SK-N-SH (cell line): ENCODE data around the gene CCT6A. TPM values are rescaled to one million over a fixed set of nuclear protein-coding genes. Genes with fewer than 3 reads are reported as not detected.

Experiments used
- CTCF ChIA-PET: fragments of 300-600, 350-600 bp; formaldehyde crosslinking; extraction: SDS; loops from one replicate; lab custom pipeline; 2021; lab: Yijun Ruan, JAX
- POLR2A ChIA-PET: fragments of 350-600 bp; sonication (Branson Sonifier 250); formaldehyde crosslinking; extraction: SDS; loops from one replicate; lab custom pipeline; 2020; ENCODE audit warnings: antibody characterized with exemption, inconsistent platforms; lab: Yijun Ruan, JAX
- DNase-seq: peaks from one replicate; pipeline ENCODE4 v3.0.0; 2012
- H2AFZ ChIP-seq: fragments of 200-600 bp; sonication (generic); 2 replicates; pipeline ENCODE4 v1.8.1; 2016; ENCODE audit warnings: antibody characterized with exemption, mild to moderate bottlenecking, low read depth
- H3F3A ChIP-seq: fragments of 200-600 bp; sonication (generic); replicated peaks from 2 replicates; pipeline ENCODE3; 2016; ENCODE audit warnings: antibody characterized with exemption, mild to moderate bottlenecking; ENCODE audit not compliant: insufficient read depth
- H3K27ac ChIP-seq, 2 experiments: fragments of 200-500 bp in 1 of 2; fragments of 200-600 bp in 1 of 2; sonication (Bioruptor generic) in 1 of 2; sonication (generic), shearing (Covaris generic) in 1 of 2; 2 replicates each; pipeline versions ENCODE4 v1.5.1 to v1.6.1; 2014 to 2016; ENCODE audit warnings: low read depth in 2 of 2, inconsistent platforms in 1 of 2, low read length in 1 of 2, mild to moderate bottlenecking in 1 of 2, mixed read lengths in 1 of 2
- H3K27me3 ChIP-seq: fragments of 200-600 bp; sonication (generic), shearing (Covaris generic); 2 replicates; pipeline ENCODE4 v1.6.1; 2016; ENCODE audit warnings: mixed run types; ENCODE audit not compliant: insufficient read depth
- H3K36me3 ChIP-seq, 2 experiments: fragments of 200-500 bp in 1 of 2; fragments of 200-600 bp in 1 of 2; sonication (Bioruptor generic) in 1 of 2; sonication (generic) in 1 of 2; replicated peaks in 1 of 2; 2 replicates each; pipeline versions ENCODE3 to v1.5.1; 2014 to 2016; ENCODE audit warnings: low read length in 1 of 2, mild to moderate bottlenecking in 1 of 2; ENCODE audit not compliant: insufficient read depth in 2 of 2, control insufficient read depth in 1 of 2
- H3K4me1 ChIP-seq, 2 experiments: fragments of 200-500 bp in 1 of 2; fragments of 200-600 bp in 1 of 2; sonication (Bioruptor generic) in 1 of 2; sonication (generic), shearing (Covaris generic) in 1 of 2; 2 replicates each; pipeline versions ENCODE4 v1.5.1 to v1.6.1; 2014 to 2016; ENCODE audit warnings: low read depth in 1 of 2, low read length in 1 of 2, mixed run types in 1 of 2; ENCODE audit not compliant: insufficient read depth in 2 of 2, control insufficient read depth in 1 of 2
- H3K4me2 ChIP-seq: fragments of 200-600 bp; sonication (generic), shearing (Covaris generic); 2 replicates; pipeline ENCODE4 v1.6.1; 2017; ENCODE audit warnings: mixed run types
- H3K4me3 ChIP-seq, 2 experiments: fragments of 200-500 bp in 1 of 2; fragments of 200-600 bp in 1 of 2; sonication (Bioruptor generic) in 1 of 2; sonication (generic), shearing (Covaris generic) in 1 of 2; 2 replicates each; pipeline versions ENCODE4 v1.5.1 to v1.8.1; 2014 to 2016; ENCODE audit warnings: low read depth in 2 of 2, inconsistent platforms in 1 of 2, low read length in 1 of 2, mild to moderate bottlenecking in 1 of 2, mixed read lengths in 1 of 2, moderate library complexity in 1 of 2
- H3K79me2 ChIP-seq: fragments of 200-600 bp; sonication (generic); 2 replicates; pipeline ENCODE4 v1.8.1; 2017; ENCODE audit warnings: mild to moderate bottlenecking; ENCODE audit not compliant: insufficient read depth
- H3K9ac ChIP-seq: fragments of 200-600 bp; sonication (generic); 2 replicates; pipeline ENCODE4 v1.6.1; 2017; ENCODE audit warnings: mixed run types
- H3K9me2 ChIP-seq: fragments of 200-600 bp; sonication (generic); 2 replicates; pipeline ENCODE4 v1.6.1; 2017; ENCODE audit warnings: mixed run types
- H3K9me3 ChIP-seq: fragments of 200-600 bp; sonication (generic); 2 replicates; pipeline ENCODE4 v1.6.1; 2017; ENCODE audit warnings: mixed run types, mild to moderate bottlenecking, moderate library complexity
- H4K20me1 ChIP-seq: fragments of 200-600 bp; sonication (generic); 2 replicates; pipeline ENCODE4 v1.6.1; 2017; ENCODE audit warnings: mild to moderate bottlenecking, mixed run types; ENCODE audit not compliant: insufficient read depth
- CHD2 ChIP-seq: fragments of 150-350 bp; IDR thresholded peaks from 2 replicates; pipeline ENCODE4 v1.6.1; 2018; ENCODE audit warnings: low read length; ENCODE audit not compliant: partially characterized antibody
- CTCF ChIP-seq: fragments of 200-600 bp; sonication (generic); IDR thresholded peaks from 2 replicates; pipeline ENCODE4 v1.6.1; 2017; ENCODE audit warnings: antibody characterized with exemption, mild to moderate bottlenecking, moderate library complexity
- ELF1 ChIP-seq: IDR thresholded peaks from 2 replicates; pipeline ENCODE4 v1.4.0; 2012
- EP300 ChIP-seq, 2 experiments: IDR thresholded peaks; 2 replicates each; pipeline versions ENCODE4 v1.4.0 to v1.6.1; 2012; ENCODE audit warnings: borderline replicate concordance in 1 of 2, low read depth in 1 of 2, low read length in 1 of 2
- FOSL2 ChIP-seq: IDR thresholded peaks from 2 replicates; pipeline ENCODE4 v1.4.0; 2012; ENCODE audit warnings: low read depth, mild to moderate bottlenecking, moderate library complexity, borderline replicate concordance
- GATA2 ChIP-seq: sonication (generic); formaldehyde crosslinking; IDR thresholded peaks from 2 replicates; pipeline ENCODE4 v1.5.0; 2020; ENCODE audit warnings: mild to moderate bottlenecking, missing genetic modification reagents
- JUND ChIP-seq: IDR thresholded peaks from 2 replicates; pipeline ENCODE4 v1.4.0; 2012
- MAX ChIP-seq: IDR thresholded peaks from 2 replicates; pipeline ENCODE4 v1.4.0; 2012; ENCODE audit warnings: low read depth
- MEF2A ChIP-seq: IDR thresholded peaks from 2 replicates; pipeline ENCODE4 v1.4.0; 2012; ENCODE audit warnings: low read depth, borderline replicate concordance
- MXI1 ChIP-seq: IDR thresholded peaks from 2 replicates; pipeline ENCODE4 v1.6.1; 2012; ENCODE audit warnings: mild to moderate bottlenecking, low read depth, low read length, improper control_type of control experiment
- NFIC ChIP-seq: IDR thresholded peaks from 2 replicates; pipeline ENCODE4 v1.4.0; 2012; ENCODE audit warnings: borderline replicate concordance
- NRF1 ChIP-seq: IDR thresholded peaks from 2 replicates; pipeline ENCODE4 v1.6.1; 2012; ENCODE audit warnings: low read depth, mild to moderate bottlenecking, low read length
- RAD21 ChIP-seq: IDR thresholded peaks from 2 replicates; pipeline ENCODE4 v1.6.1; 2012; ENCODE audit warnings: mild to moderate bottlenecking, low read length
- RCOR1 ChIP-seq: fragments of 150-350 bp; IDR thresholded peaks from 2 replicates; pipeline ENCODE4 v1.6.1; 2017; ENCODE audit warnings: antibody characterized with exemption, low read length
- RFX5 ChIP-seq: IDR thresholded peaks from 2 replicates; pipeline ENCODE4 v1.6.1; 2012; ENCODE audit warnings: mild to moderate bottlenecking, improper control_type of control experiment, low read length
- RXRA ChIP-seq: IDR thresholded peaks from 2 replicates; pipeline ENCODE4 v1.4.0; 2012; ENCODE audit warnings: low read depth, mild to moderate bottlenecking, borderline replicate concordance
- SIN3A ChIP-seq: IDR thresholded peaks from 2 replicates; pipeline ENCODE4 v1.6.1; 2012; ENCODE audit warnings: low read depth, mild to moderate bottlenecking, low read length, moderate library complexity, borderline replicate concordance
- SMC3 ChIP-seq: IDR thresholded peaks from 2 replicates; pipeline ENCODE4 v1.6.1; 2012; ENCODE audit warnings: low read depth, low read length, improper control_type of control experiment
- TCF12 ChIP-seq: IDR thresholded peaks from 2 replicates; pipeline ENCODE4 v1.4.0; 2012
- TEAD4 ChIP-seq: IDR thresholded peaks from 2 replicates; pipeline ENCODE4 v1.4.0; 2012; ENCODE audit warnings: mild to moderate bottlenecking, borderline replicate concordance; ENCODE audit not compliant: insufficient read depth
- USF1 ChIP-seq: IDR thresholded peaks from 2 replicates; pipeline ENCODE4 v1.4.0; 2012; ENCODE audit warnings: low read depth, borderline replicate concordance
- YY1 ChIP-seq: IDR thresholded peaks from 2 replicates; pipeline ENCODE4 v1.4.0; 2012; ENCODE audit warnings: low read depth, mild to moderate bottlenecking
- WGBS: methylation state at CpG from one replicate; pipeline ENCODE4 v1.1.6; 2017; ENCODE audit warnings: low lambda C conversion rate; 5-methylcytosine and 5-hydroxymethylcytosine counted together
- polyA plus RNA-seq, 3 experiments: library from polyadenylated mRNA; depleted of rRNA; stranded (reverse); fragments of >200 nt; gene quantifications; 2 replicates each; pipeline ENCODE4 v1.2.3, GENCODE V29; 2012

The CCT6A gene
- polyA plus RNA-seq, 1 of the 3 experiments (the other 2 are of a cell fraction) = 221 TPM

GRCh38 chr7:56081626-56082340 is 30.2 kb downstream of the CCT6A start:
- H3K27me3 ChIP-seq = no peaks in the 10 kb centered on the region
- CTCF ChIA-PET = interaction anchor here (2.0 kb wide), 1 partner anchor 11 kb away, joined by 13 read pairs; the partner anchor contains the start of gene PHKG1
- no peak overlapping the region for H3K9ac ChIP-seq
- DNase-seq = no peak
- POLR2A ChIA-PET = no interaction called here
- no peak overlapping the region for H3K4me3 ChIP-seq
- H3K4me2 ChIP-seq = no peak overlapping the region
- H2AFZ ChIP-seq = no peak overlapping the region
- peaks cover 8% of the 10 kb centered on the region for H3F3A ChIP-seq
- H4K20me1 ChIP-seq = no peaks in the 10 kb centered on the region
- H3K9me2 ChIP-seq = no peaks in the 10 kb centered on the region
- WGBS = 95% methylated on average over 19 of the region's 29 CpGs
- TF ChIP-seq ELF1 = no peak
- TF ChIP-seq TEAD4 = no peak
- TF ChIP-seq MEF2A = no peak
- TF ChIP-seq YY1 = no peak
- TF ChIP-seq EP300 (IDR thresholded peaks at IDR 0.05; ENCODE audit: borderline replicate concordance in 1 of 2, low read depth in 1 of 2, low read length in 1 of 2) = no peak
- TF ChIP-seq NFIC = no peak
- no peak for TF ChIP-seq FOSL2
- no peak for TF ChIP-seq JUND
- TF ChIP-seq USF1 = no peak
- TF ChIP-seq RXRA = no peak
- TF ChIP-seq RFX5 = no peak
- no peak for TF ChIP-seq MAX
- TF ChIP-seq, all 33 proteins: peak for 0
- H3K27ac ChIP-seq = no peak overlapping the region
- H3K4me1 ChIP-seq = peaks cover 5 to 30% of the 10 kb centered on the region in 2 experiments; a peak in 3 of 4 replicates
- peaks cover 10 to 22% of the 10 kb centered on the region in 2 experiments for H3K36me3 ChIP-seq
- H3K79me2 ChIP-seq = no peaks in the 10 kb centered on the region
- H3K9me3 ChIP-seq = no peaks in the 10 kb centered on the region

GRCh38 chr7:56083150-56083785 is 31.7 kb downstream of the CCT6A start:
- POLR2A ChIA-PET = interaction anchor here (0.6 to 1.7 kb wide), 9 partner anchors 10 to 79 kb away, joined by 3 to 8 read pairs (median 3); partner anchors contain the start of genes CCT6A, PHKG1 and PSPH
- 61% methylated on average over 9 of the region's 13 CpGs for WGBS
- no peaks in the 10 kb centered on the region for H4K20me1 ChIP-seq

More at GRCh38 chr7:56083150-56083785, 31.7 kb downstream of the CCT6A start:
- Histone ChIP-seq H3K27me3 (no peaks in the 10 kb centered on the region), H3K9me2 (no peaks in the 10 kb centered on the region), H3K4me2 (no peak overlapping the region), H3K36me3 (peaks cover 8 to 23% of the 10 kb centered on the region in 2 experiments), H3K79me2 (no peaks in the 10 kb centered on the region), H2AFZ (no peak overlapping the region), H3K27ac (peak overlapping the region in 1 of 2 experiments; percentile 50; a peak in 2 of 4 replicates), H3F3A (peaks cover 8% of the 10 kb centered on the region), H3K4me1 (peaks cover 5 to 29% of the 10 kb centered on the region in 2 experiments; a peak in 3 of 4 replicates), H3K4me3 (no peak overlapping the region), H3K9ac (no peak overlapping the region), H3K9me3 (no peaks in the 10 kb centered on the region)
- TF ChIP-seq FOSL2 (no peak), JUND (no peak), RAD21 (peak; percentile 19; the same call in 1 of the 2 replicates), CHD2 (peak; percentile 80), MXI1 (peak; percentile 85), EP300 (IDR thresholded peaks at IDR 0.05; ENCODE audit: borderline replicate concordance in 1 of 2, low read depth in 1 of 2, low read length in 1 of 2) (peak in 1 of 2 experiments; percentile 69; a peak in 2 of 4 replicates), GATA2 (CRISPR knock-in tag) (peak; percentile 40), NRF1 (no peak), CTCF (no peak), NFIC (peak; percentile 17; the same call in 1 of the 2 replicates), SIN3A (no peak), RCOR1 (peak; percentile 98), TCF12 (peak; percentile 16; the same call in 1 of the 2 replicates), TEAD4 (no peak), SMC3 (no peak)
- CTCF ChIA-PET = interaction anchor here (0.8 to 2.0 kb wide), 6 partner anchors 9 to 120 kb away, joined by 3 to 13 read pairs (median 4); partner anchors contain the start of gene PHKG1
- peak; percentile 92 for DNase-seq
